ENCODE results near the gene PACRG.

The PACRG gene

GRCh38 chr6:162699961-162700360 is 27.8 kb upstream of the PACRG start:
- H3K4me3 ChIP-seq (replicated peaks; ENCODE audit: low read depth, low read length), result no peak overlapping the region
- no peak for DNase-seq (ENCODE audit: low read depth)
- TF ChIP-seq, protein P1, sequence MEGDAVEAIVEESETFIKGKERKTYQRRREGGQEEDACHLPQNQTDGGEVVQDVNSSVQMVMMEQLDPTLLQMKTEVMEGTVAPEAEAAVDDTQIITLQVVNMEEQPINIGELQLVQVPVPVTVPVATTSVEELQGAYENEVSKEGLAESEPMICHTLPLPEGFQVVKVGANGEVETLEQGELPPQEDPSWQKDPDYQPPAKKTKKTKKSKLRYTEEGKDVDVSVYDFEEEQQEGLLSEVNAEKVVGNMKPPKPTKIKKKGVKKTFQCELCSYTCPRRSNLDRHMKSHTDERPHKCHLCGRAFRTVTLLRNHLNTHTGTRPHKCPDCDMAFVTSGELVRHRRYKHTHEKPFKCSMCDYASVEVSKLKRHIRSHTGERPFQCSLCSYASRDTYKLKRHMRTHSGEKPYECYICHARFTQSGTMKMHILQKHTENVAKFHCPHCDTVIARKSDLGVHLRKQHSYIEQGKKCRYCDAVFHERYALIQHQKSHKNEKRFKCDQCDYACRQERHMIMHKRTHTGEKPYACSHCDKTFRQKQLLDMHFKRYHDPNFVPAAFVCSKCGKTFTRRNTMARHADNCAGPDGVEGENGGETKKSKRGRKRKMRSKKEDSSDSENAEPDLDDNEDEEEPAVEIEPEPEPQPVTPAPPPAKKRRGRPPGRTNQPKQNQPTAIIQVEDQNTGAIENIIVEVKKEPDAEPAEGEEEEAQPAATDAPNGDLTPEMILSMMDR (IDR thresholded peaks at IDR 0.05; ENCODE audit: low read length, missing control alignments), result no peak

DNA sequence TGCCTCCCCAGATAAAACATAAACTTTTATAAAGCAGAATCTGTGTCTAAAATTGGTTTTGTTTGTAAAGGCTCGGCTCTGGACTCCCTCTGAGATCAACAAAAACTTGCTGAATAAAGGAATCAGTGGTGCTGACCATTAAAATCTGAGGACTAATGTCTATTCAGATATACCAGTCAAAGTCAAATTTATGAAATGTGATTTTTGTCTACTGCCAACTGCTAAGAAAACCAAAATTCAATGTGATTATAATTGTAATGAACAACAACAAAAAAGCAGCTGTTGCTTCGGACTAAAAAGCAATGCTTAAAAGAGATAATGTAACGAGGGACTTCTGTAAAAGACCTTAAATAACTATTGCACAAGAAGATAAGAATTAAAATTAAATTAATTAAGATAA is 26.8 kb upstream of the PACRG start:
- TF ChIP-seq, protein P1 (IDR thresholded peaks at IDR 0.05; ENCODE audit: low read length, missing control alignments), result no peak
- H3K4me3 ChIP-seq (replicated peaks; ENCODE audit: low read depth, low read length), result no peak overlapping the region
- DNase-seq (ENCODE audit: low read depth), result no peak

- H3K4me3 ChIP-seq (replicated peaks; ENCODE audit: low read depth, low read length), result no peak overlapping the region
- TF ChIP-seq, protein P1 (IDR thresholded peaks at IDR 0.05; ENCODE audit: low read length, missing control alignments), result no peak
- DNase-seq (ENCODE audit: low read depth), result no peak
These were observed 26.2 kb upstream of the PACRG start for GRCh38 chr6:162701551-162701950.

DNA sequence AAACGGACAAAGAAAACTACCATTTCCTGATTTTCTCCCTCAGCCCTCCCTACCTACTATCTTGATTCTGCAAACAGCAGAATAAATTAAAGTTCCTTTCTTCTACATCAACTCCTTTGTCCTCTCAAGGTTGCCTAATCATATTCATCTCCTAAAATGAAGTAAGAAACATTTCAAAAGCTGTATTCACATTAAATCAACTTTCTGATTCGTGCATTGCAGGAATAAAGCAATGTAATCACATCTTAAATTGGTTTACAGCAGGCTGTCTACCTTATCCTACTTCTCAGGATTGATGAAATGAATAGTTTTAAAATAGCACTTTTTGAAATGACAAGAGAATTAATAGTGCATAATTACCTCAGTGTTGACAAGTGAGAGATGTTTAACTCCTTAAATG is 25.3 kb upstream of the PACRG start:
- TF ChIP-seq, protein P1 (IDR thresholded peaks at IDR 0.05; ENCODE audit: low read length, missing control alignments), result no peak
- no peak overlapping the region for H3K4me3 ChIP-seq (replicated peaks; ENCODE audit: low read depth, low read length)
- DNase-seq (ENCODE audit: low read depth), result no peak

- no peak overlapping the region for H3K4me3 ChIP-seq (replicated peaks; ENCODE audit: low read depth, low read length)
- DNase-seq (ENCODE audit: low read depth), result no peak
- TF ChIP-seq, protein P1 (IDR thresholded peaks at IDR 0.05; ENCODE audit: low read length, missing control alignments), result no peak
These were observed 23.8 kb upstream of the PACRG start for GRCh38 chr6:162704001-162704400.

GRCh38 chr6:162705736-162706135 is 22.0 kb upstream of the PACRG start:
- H3K4me3 ChIP-seq (replicated peaks; ENCODE audit: low read depth, low read length), result no peak overlapping the region
- DNase-seq (ENCODE audit: low read depth), result no peak
- TF ChIP-seq, protein P1 (IDR thresholded peaks at IDR 0.05; ENCODE audit: low read length, missing control alignments), result no peak

DNA sequence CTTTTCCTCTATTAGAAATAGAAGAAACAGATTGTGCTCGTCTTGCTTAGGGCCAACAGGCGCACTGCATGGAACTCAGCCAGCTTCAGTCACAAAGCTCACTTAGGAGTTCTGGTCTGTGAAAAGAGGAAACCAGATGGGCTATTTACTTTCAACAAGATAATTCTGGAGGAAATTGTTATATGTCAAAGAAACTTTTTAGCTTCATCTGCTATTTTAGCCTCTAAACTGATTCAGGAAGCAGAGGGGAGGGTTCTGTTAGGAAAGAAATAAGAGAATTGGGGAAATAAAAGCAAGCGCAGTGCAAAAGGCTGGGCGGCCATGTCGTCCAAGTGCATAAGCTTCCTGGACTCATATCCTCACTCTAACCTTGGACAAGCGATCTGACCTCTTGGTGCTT is 21.5 kb upstream of the PACRG start:
- peak; percentile 27 for DNase-seq (ENCODE audit: low read depth)
- TF ChIP-seq, protein P1 (IDR thresholded peaks at IDR 0.05; ENCODE audit: low read length, missing control alignments), result no peak
- no peak overlapping the region for H3K4me3 ChIP-seq (replicated peaks; ENCODE audit: low read depth, low read length)
